Right ventricle myocardium superior (tissue), 1 donor: ENCODE measurements around the gene SH3TC2. TPM values are rescaled to one million over a fixed set of nuclear protein-coding genes. Genes with fewer than 3 reads are reported as not detected.

Experiments
- ATAC-seq: fragments of 200-7000 bp; cut with Tn5 transposase; one replicate; pipeline ENCODE4 v1.9.1; 2020; ENCODE audit warnings: mild to moderate bottlenecking; ENCODE audit not compliant: poor library complexity
- DNase-seq: peaks from one replicate; pipeline ENCODE4 v3.0.0-alpha.2; 2020
- intact Hi-C: fragments of 100-400 bp; cut with DNase I; formaldehyde crosslinking; loops from one replicate; pipeline ENCODE4 v1.11.2; 2022
- total RNA-seq: library from RNA; stranded (reverse); fragmentation: NEBNext Ultra II Directional; extraction: Animal tissue kit (Norgen Biotek cat#: 25700); gene quantifications from one replicate; pipeline ENCODE4 v1.2.1, GENCODE V29; 2021
- donor health status: DM: no; HTN: yes; CAD: no; lungs with severe emphysema.

Gene SH3TC2
- total RNA-seq, 1 donor from 2014 or later: 16.7 TPM

DNA sequence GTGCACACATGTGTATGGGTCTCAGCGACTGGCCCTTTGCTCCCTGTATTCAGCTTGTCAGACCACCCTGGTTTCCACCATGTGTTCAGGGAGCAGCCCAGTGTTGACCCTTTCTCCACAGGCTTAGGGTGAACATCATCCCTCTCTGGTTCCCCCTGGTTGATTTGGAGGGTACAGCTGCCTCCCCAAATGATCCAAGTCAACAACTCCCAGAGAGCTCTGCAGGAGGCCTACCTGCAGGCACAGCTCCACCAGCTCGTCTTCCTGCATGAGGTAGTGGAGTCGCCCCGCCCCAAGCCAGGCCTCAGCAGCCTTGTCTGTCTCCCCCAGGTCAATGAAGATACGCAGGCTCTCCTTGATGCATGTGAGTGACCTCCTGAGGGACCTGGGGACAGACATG lies 50.5 kb downstream of the SH3TC2 start:
- ATAC-seq: no peak
- no peak for DNase-seq
- intact Hi-C loops: no loop called here

DNA sequence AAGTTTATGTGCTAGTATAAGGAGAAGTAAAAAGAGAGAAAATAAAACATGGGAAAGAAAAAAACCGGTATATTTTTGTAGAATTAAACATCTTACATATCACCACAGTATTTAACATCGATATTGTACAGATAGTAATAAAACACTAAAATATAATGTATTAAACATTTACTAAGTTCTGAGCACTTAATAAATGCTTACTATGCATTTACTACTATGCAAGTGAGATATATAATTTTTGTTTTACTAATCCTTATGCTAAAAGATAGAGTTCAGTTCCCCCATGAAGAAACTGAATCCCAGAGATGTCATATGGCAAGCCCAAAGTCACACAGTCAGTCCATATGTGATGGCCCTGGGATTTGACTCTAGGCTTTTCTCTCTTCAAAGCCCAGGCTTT lies 51.1 kb downstream of the SH3TC2 start:
- intact Hi-C loops: no loop called here
- ATAC-seq (no peak), DNase-seq (no peak)

DNA sequence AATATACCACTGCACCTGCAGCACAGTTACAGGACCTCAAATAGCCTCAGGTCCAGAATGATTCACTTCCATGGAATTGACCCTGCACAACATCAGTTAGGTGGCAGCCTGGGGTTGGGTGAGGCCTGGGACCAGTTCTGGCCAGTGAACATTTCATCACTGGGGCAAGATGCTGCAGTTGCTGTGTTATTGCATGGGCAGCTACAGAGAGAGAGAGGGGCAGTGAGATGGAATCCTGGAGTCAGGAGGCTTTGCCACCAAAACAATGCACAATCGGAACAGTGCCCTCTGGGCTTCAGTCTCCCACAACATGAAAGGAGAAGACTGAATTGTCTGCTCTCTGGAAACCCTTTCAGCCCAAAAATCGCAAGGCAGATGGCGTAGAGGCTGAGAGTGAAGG lies 51.8 kb downstream of the SH3TC2 start:
- ATAC-seq (no peak), DNase-seq (no peak)
- intact Hi-C loops: no loop called here

DNA sequence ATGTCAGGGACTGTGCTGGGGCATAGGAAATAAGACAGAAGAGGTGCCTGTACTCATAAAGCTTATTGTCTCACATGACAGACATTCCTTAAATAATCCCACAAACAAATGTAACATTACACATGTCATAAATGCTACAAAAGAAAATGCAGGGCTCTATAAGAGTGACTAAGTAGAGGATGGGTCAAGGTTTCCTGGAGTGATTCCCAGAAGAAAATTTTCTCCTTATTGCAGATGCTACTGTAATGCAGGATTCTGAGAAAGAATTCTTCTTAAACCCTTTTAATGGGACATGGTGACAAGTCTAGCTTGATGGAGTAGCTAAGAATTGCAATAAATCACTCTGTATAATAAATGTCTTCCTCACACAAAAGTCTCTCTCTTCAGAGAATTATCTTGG lies 55.7 kb downstream of the SH3TC2 start:
- no peak for DNase-seq
- intact Hi-C loops: no loop called here
- ATAC-seq: no peak

DNA sequence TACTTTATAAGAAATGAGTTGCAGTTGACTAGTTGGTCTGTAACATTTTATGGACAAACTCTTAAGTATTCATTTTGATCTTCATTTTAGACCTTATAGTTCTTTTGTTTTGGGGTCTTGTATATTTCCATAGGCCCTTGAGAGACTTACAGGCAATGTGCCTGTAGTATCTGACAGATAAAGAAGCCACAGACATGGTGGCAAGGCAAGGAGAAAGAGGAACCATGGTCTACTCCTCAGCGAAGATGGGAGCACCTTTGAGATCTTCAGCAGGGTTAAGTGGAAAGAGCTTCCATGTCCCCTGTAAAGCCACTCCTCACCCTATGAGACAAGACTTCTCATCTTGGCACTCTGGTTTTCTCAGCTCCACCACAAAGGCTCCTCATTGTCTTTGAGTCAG lies 56.4 kb downstream of the SH3TC2 start:
- DNase-seq (no peak), ATAC-seq (no peak)
- intact Hi-C loops: no loop called here

DNA sequence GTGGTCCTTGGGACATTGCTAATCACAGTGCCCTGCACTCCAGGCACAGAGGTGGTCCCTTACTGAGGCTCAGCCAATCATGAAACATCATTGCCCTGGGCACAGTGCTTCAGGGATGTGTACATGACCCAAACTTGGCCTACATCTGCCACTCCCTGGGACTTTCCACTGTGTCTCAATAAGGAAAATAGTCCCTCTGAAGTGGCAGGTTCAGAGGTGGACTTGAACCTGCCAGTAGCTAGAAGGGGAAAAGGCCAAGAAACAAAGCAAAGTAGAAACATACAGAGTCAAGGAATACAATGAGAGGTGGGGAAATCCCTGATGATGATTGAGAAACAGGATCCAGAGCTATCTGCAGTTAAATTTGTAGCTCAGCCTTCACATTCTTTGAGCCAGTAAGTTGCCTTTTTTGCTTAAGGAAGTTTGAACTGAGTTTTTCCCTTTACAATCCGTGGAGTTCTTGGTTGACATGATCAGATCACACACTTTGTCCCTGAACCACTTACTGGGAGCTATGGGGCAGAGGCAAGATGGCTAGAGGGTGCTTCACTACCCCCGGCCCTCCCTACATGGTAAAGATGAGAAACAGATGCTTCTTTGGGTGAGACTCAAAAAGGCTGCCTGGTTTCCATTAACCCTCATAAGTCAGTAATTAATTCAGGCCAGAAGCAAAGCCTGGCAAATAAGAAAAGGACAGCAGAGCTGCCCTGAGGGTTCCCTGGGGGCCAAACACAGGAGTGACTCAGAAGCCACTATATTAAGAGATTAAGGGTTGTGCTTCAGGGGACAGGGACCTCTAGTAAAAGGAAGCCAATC lies 57.6 kb downstream of the SH3TC2 start:
- ATAC-seq (no peak), DNase-seq (no peak)
- intact Hi-C loops: no loop called here

DNA sequence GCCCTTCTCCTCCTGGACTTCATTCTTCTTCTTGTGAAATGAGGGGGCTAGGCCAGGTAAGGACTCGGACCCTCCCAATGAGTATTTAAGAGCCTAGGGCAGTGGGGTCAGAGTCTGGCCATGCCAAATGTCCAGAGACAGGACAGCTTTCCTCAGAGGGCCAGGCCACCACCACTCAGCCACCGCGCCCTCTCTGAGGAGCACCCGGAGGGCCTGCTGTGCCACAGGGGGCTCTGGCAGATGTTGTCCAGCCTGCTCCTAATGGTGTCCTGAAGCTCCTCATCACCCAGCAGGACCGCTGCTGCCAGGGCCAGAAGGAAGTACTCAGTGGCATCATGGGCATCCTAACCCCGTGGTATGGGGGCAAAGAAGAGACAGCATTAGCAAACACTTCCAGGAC lies 58.3 kb downstream of the SH3TC2 start:
- no peak for DNase-seq
- intact Hi-C loops: loop anchor here (5.0 kb wide), 1 partner anchor 267 kb away; no protein-coding TSS in a partner anchor
- no peak for ATAC-seq

DNA sequence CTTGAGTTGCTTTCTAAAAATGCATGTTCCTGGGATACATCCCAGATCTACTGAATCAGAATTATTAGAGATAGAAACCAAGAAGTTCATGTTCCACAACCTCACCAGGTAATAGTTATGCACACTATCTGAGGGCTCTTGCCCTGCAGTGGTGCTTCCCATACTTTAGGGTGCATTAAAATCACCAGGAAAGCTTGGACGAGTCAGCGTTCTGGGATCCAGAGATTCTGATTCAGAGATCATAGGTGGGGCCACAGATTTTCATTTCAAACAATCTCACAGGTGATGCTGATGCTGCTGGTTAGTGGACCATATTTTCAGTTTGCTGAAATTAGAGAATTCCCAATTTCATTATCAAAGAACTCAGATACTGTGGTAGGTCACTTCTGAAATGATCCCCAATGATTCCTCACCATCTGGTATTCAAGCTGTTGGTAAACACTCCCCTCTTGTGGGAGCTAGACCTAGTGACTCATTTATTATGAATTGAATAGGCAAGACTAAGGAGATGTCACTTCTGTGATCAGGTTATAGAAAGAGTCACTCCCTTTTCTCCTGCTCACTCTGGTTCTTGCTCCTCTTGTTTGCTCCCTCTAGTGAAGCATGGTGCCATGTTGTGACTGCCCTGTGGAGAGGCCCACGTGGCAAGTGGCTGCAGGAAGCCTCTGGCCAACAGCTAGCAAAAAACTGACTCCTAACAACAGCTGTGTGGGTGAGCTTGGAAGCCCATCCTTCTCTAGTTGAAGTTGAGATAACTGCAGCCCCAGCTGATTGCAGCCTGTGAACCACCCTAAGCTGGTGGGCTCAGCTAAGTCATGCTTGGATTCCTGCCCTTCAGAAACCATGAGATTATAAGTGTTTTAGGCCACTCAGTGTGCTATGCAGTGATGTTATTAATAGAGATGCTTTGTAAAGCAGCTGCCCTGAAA lies 59.8 kb downstream of the SH3TC2 start:
- DNase-seq: no peak
- ATAC-seq: no peak
- intact Hi-C loops: loop anchor here (5.0 kb wide), 1 partner anchor 266 kb away; no protein-coding TSS in a partner anchor

DNA sequence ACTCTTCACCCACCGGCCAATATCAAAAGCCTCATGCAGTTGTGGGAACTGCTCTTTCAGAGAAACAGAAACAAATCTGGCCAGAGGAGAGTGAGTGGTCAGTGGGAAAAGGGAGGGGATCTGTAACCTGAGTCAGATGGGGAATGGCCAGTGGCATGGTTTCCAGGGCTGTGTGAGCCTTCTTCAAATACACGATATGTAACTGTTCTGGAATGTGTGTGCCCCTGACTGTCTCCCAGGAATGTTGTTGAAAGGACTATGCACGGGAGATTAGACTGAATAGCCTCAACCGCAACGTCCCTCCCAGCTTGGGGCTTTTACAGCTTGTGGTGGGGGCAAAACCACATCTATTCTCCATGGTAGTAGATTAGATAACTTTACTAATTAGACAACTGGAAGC lies 60.8 kb downstream of the SH3TC2 start:
- peak; percentile 68 for ATAC-seq
- DNase-seq: no peak
- intact Hi-C loops: loop anchor here (5.0 kb wide), 1 partner anchor 265 kb away; no protein-coding TSS in a partner anchor

DNA sequence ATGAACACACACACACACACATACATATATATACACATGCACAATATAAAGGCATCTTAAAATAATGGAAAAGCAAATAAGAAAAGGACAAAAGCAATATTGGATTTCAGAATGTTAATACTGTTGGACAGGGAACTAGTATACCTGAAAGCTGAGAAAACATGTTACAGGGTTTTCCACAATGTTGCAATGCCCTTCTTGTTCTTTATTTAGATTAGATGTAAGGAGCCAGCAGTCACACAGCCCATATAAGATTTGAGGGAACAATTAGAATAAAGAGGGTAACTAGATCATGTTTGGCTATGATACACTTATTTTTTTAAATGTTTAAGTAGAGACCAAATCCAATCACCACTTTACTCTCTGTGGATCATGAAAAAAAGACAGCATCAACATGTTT lies 61.7 kb downstream of the SH3TC2 start:
- intact Hi-C loops: loop anchor here (5.0 kb wide), 1 partner anchor 264 kb away; no protein-coding TSS in a partner anchor
- DNase-seq (no peak), ATAC-seq (no peak)

DNA sequence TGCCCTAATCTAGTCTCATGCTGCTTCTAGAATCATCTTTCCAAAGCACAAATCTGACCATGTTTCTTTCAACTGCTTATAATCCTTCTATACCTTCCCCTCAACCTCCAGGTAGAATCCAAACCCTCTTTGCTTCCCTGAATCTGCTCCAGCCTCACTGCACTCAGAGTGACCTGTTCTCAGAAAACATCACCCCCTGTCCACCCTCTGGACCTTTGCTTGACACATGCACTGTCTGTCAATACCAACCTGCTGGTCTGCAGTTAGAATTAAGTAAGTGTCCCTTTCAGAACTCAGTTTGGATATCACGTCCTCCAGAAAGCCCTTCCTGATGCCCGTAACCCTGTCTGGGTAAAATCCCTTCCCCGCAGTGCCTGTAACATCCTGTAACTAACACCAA lies 63.1 kb downstream of the SH3TC2 start:
- DNase-seq: no peak
- no peak for ATAC-seq
- intact Hi-C loops: loop anchor here (5.0 kb wide), 1 partner anchor 262 kb away; no protein-coding TSS in a partner anchor

DNA sequence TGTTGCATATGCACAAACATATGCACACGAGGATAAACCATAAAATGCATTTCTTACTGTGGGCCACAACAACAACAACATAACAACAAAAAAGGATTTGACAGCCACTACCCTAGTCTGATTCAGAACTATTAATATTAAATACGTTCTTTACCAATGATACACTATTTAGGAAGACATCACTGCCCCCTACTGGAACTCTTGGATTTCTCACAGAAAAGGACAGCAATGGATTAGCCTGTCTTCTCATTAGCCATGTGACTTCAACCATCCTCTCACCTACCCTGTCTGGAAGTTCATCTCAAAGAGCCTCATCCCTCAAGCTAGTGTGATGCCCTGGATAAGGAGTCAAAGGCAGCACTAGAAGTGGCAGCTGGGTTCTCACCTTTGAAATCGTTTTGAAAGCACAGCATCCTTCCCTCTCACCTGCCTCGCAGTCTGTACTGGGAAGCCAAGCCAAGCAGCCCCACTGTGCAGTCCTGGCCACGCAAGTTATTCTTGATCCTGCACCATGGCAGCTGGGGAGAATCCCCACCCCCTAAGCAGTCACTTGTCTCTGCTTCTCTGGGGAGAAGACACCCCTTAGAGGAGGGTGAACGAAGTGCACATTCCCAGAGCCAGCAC lies 64.6 kb downstream of the SH3TC2 start:
- ATAC-seq (peak; percentile 51), DNase-seq (no peak)
- intact Hi-C loops: no loop called here

DNA sequence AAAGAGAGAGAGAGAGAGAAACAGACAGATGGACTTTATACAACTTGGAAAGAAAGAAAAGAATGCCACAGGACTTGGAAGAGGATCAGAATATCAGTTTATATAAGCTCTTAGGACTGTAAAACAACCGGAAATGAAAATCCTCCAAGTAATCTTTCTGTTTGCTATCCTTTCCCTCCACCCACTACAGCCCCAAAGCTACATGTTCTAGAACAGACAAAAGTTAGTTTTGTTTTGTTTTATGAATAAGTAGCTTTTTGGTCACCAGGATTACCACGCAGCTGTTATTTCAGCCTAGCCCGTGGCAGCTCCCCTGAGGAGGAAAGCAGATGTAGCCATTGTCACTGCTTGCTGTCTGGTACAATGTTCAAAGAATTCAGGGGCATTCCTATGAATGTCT lies 66.6 kb downstream of the SH3TC2 start:
- intact Hi-C loops: no loop called here
- no peak for DNase-seq
- ATAC-seq: no peak

DNA sequence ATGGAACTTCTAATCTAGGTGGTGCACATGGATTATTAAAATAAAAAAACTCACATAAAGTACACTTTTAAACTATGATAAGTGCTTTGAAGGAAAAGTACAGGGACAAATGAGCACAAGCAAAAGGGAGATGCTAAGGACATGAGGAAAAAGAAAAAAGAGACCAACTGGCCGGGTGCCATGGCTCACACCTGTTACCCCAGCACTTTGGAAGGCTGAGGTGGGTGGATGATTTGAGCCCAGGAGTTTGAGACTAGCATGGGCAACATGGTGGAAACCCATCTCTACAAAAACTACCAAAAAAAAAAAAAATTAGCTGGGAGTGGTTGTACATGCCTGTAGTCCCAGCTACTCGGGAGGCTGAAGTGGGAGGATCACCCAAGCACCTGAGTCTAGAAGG lies 67.1 kb downstream of the SH3TC2 start:
- intact Hi-C loops: no loop called here
- DNase-seq: no peak
- no peak for ATAC-seq

DNA sequence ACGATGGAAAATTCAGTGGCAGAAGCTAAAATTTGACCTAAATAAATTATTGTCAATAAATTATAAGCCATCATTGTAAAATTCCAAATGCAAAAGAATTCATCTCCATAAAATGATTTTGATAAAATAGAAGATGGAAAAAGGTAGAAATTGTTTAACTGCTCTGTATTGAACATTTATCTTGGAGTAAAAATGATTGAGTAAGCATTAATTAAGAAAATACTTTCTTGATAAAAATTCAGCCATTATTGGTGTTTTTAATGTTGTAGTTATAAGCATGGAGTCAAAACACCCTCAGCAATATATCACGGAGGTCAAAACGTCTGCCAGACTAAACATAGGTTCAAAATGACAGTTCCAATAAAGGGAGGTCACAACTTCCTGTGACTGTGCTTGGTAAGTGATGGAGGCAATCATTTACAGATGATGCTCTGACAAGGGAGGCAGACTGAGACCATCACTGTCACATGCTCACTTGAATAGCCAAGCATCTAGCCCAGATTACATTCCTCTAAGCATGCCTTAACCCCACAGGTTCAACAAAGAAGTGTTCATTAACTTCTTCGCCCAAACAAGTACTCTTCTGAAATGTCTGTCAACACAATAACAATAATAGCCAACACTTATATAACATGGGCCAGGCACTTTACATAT lies 69.5 kb downstream of the SH3TC2 start:
- ATAC-seq (no peak), DNase-seq (no peak)
- intact Hi-C loops: no loop called here

DNA sequence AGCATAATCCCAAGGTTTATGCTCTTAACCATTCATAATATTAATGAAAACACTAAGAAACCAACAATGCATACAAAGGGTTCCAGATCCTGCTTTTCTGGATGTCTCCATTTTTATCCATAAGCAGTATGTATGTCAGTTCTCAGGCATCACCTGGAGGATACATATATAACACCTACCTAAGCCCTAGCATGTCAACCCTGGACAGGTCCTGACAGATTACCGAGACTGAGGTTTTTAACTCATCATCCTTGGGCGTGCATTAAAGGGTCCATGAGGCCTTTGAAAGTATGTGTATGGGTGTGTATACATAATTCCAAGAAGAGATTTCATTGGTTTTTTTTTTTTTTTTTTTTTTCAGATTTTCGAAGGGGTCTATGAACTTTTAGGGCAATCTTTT lies 70.6 kb downstream of the SH3TC2 start:
- intact Hi-C loops: no loop called here
- DNase-seq: no peak

DNA sequence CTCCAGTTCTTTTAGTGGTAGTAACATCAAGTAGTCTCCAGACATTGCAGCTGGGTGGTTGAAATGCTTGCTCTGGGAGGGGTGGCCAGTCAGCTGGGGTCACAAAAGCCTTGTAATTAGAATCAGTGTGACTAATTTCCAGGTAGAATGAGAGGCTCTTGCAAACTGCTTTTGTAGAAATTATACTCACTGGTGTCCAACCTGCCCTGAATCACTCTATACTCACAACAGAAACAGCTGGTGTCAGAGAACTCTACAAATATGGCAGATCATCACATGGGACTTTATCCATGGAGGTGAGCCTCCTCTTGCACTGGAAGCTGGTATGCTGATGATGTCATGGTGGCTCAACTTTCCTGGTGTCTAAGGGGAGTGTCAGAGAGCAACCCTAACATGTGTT lies 71.3 kb downstream of the SH3TC2 start:
- DNase-seq (no peak), ATAC-seq (no peak)
- intact Hi-C loops: no loop called here

More for the DNA sequence above, 70.6 kb downstream of the SH3TC2 start:
- no peak for ATAC-seq

DNA sequence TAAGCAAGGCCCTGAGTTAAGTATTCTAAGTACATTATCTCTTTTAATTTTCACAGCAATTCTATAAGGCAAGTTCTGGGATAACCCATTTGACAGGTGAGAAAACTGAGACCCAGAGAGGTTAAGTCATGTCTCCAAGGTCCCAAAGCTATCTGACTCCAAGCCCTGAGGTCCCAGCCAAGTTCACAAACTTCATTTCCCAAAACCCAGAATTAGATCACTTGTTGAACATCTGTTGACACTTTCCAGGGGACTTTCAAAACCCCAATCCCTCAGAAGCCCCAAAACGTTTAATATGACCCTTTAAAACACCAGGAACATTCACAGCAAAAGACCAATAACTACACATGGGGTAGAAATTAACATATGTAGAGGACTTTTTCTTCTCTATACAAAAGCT lies 72.0 kb downstream of the SH3TC2 start:
- no peak for ATAC-seq
- intact Hi-C loops: no loop called here

DNA sequence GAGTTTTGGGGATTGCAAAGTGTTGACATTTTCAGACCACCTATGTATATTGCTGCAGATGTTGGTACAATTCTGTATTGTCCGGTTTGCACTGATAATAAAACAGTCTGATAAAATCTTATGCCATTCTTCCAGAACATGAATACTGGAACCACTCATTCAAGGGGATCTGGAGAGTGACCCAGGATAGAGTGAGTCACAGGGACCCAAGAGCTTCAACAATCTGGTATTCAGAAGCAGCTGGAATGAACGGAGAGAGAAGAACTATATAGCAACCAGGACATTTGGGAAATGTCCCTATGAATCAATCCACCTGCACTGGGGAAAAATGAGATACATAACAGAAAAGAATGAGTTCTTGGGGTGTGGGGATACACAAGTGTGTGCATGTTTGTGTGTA lies 73.3 kb downstream of the SH3TC2 start:
- intact Hi-C loops: no loop called here
- ATAC-seq: no peak

More for the DNA sequence above, 72.0 kb downstream of the SH3TC2 start:
- no peak for DNase-seq

More for the DNA sequence above, 73.3 kb downstream of the SH3TC2 start:
- DNase-seq: no peak
